ENCODE results near the gene TEKTIP1. TPM values are rescaled to one million over a fixed set of nuclear protein-coding genes. Genes with fewer than 3 reads are reported as not detected.
"Not testable (repeated sequence)": the region's sequence is repeated elsewhere in the genome, so short reads cannot be mapped to it uniquely, and the experiment has no call there.

TEKTIP1 gene
- total RNA-seq, 1 experiment from 2014 or later: not detected

- DNase-seq (ENCODE audit: low read depth): no peak
- in situ Hi-C loops (cut with HindIII; ENCODE audit: low pct_unique_long_range_greater_than_20kb, low sequenced_read_pairs): no loop called here
Measured at GRCh38 chr19:3573162-3573857, 34.3 kb downstream of the TEKTIP1 start.

GRCh38 chr19:3573858-3574637 lies 35.1 kb downstream of the TEKTIP1 start:
- in situ Hi-C loops (cut with HindIII; ENCODE audit: low pct_unique_long_range_greater_than_20kb, low sequenced_read_pairs): no loop called here
- DNase-seq (ENCODE audit: low read depth): peak; percentile 91

- DNase-seq (ENCODE audit: low read depth): no peak
- in situ Hi-C loops (cut with HindIII; ENCODE audit: low pct_unique_long_range_greater_than_20kb, low sequenced_read_pairs): no loop called here
Measured at GRCh38 chr19:3575260-3575741, 36.3 kb downstream of the TEKTIP1 start.

- in situ Hi-C loops (cut with HindIII; ENCODE audit: low pct_unique_long_range_greater_than_20kb, low sequenced_read_pairs): no loop called here
- DNase-seq (ENCODE audit: low read depth): no peak
Measured at GRCh38 chr19:3575949-3576673, 37.1 kb downstream of the TEKTIP1 start.

- in situ Hi-C loops (cut with HindIII; ENCODE audit: low pct_unique_long_range_greater_than_20kb, low sequenced_read_pairs): no loop called here
- no peak for DNase-seq (ENCODE audit: low read depth)
Measured at GRCh38 chr19:3576696-3577443, 37.9 kb downstream of the TEKTIP1 start.

- DNase-seq (ENCODE audit: low read depth): no peak
Measured at GRCh38 chr19:3577723-3578344, 38.9 kb downstream of the TEKTIP1 start.

GRCh38 chr19:3578390-3578789 lies 39.4 kb downstream of the TEKTIP1 start:
- DNase-seq (ENCODE audit: low read depth): no peak
- in situ Hi-C loops (cut with HindIII; ENCODE audit: low pct_unique_long_range_greater_than_20kb, low sequenced_read_pairs): no loop called here

More at GRCh38 chr19:3577723-3578344, 38.9 kb downstream of the TEKTIP1 start:
- in situ Hi-C loops (cut with HindIII; ENCODE audit: low pct_unique_long_range_greater_than_20kb, low sequenced_read_pairs): no loop called here

- peak; percentile 54 for DNase-seq (ENCODE audit: low read depth)
- in situ Hi-C loops (cut with HindIII; ENCODE audit: low pct_unique_long_range_greater_than_20kb, low sequenced_read_pairs): no loop called here
Measured at GRCh38 chr19:3580156-3580934, 41.4 kb downstream of the TEKTIP1 start.

GRCh38 chr19:3581792-3582191 lies 42.8 kb downstream of the TEKTIP1 start:
- DNase-seq (ENCODE audit: low read depth); in situ Hi-C loops (cut with HindIII; ENCODE audit: low pct_unique_long_range_greater_than_20kb, low sequenced_read_pairs): not testable (repeated sequence)

GRCh38 chr19:3584036-3584802 lies 45.2 kb downstream of the TEKTIP1 start:
- in situ Hi-C loops (cut with HindIII; ENCODE audit: low pct_unique_long_range_greater_than_20kb, low sequenced_read_pairs); DNase-seq (ENCODE audit: low read depth): not testable (repeated sequence)

- no peak for DNase-seq (ENCODE audit: low read depth)
- in situ Hi-C loops (cut with HindIII; ENCODE audit: low pct_unique_long_range_greater_than_20kb, low sequenced_read_pairs): no loop called here
Measured at GRCh38 chr19:3585301-3586126, 46.5 kb downstream of the TEKTIP1 start, which contains the start of gene GIPC3. TSS of gene GIPC3 (plus strand) at chr19:3585478. CDS start at chr19:3585598, 120 bp downstream.

- DNase-seq (ENCODE audit: low read depth): no peak
- in situ Hi-C loops (cut with HindIII; ENCODE audit: low pct_unique_long_range_greater_than_20kb, low sequenced_read_pairs): no loop called here
Measured at GRCh38 chr19:3586127-3586626, 47.2 kb downstream of the TEKTIP1 start.

- in situ Hi-C loops (cut with HindIII; ENCODE audit: low pct_unique_long_range_greater_than_20kb, low sequenced_read_pairs): no loop called here
- DNase-seq (ENCODE audit: low read depth): no peak
Measured at GRCh38 chr19:3586707-3587346, 47.9 kb downstream of the TEKTIP1 start.

GRCh38 chr19:3589439-3589838 lies 50.5 kb downstream of the TEKTIP1 start:
- no peak for DNase-seq (ENCODE audit: low read depth)
- in situ Hi-C loops (cut with HindIII; ENCODE audit: low pct_unique_long_range_greater_than_20kb, low sequenced_read_pairs): no loop called here

GRCh38 chr19:3589949-3590348 lies 51.0 kb downstream of the TEKTIP1 start:
- in situ Hi-C loops (cut with HindIII; ENCODE audit: low pct_unique_long_range_greater_than_20kb, low sequenced_read_pairs): no loop called here

More at GRCh38 chr19:3589949-3590348, 51.0 kb downstream of the TEKTIP1 start:
- DNase-seq (ENCODE audit: low read depth): no peak
